AG04450 (cell line): ENCODE measurements around the gene RBBP4. TPM values are rescaled to one million over a fixed set of nuclear protein-coding genes. Genes with fewer than 3 reads are reported as not detected.
"Not testable (repeated sequence)": the region's sequence is repeated elsewhere in the genome, so short reads cannot be mapped to it uniquely, and the experiment has no call there.

Source experiments
- CTCF ChIA-PET: fragments of 300-600, 350-600 bp; formaldehyde crosslinking; extraction: SDS; loops from one replicate; lab custom pipeline; 2022; ENCODE audit warnings: antibody characterized with exemption, inconsistent platforms; lab: Charles Lee
- POLR2A ChIA-PET: fragments of 350-600 bp; formaldehyde crosslinking; extraction: SDS; loops from one replicate; lab custom pipeline; 2021; ENCODE audit warnings: antibody characterized with exemption, inconsistent platforms; lab: Yijun Ruan, JAX
- DNase-seq: peaks from one replicate; pipeline ENCODE4 v3.0.0-alpha.2; 2011; ENCODE audit warnings: low read depth, low spot score
- H3K27ac ChIP-seq: one replicate; pipeline ENCODE4 v1.5.1; 2012; ENCODE audit warnings: low read depth, low read length, control low read depth
- H3K27me3 ChIP-seq: one replicate; pipeline ENCODE4 v1.6.0; 2012; ENCODE audit warnings: low read length; ENCODE audit not compliant: control insufficient read depth, insufficient read depth
- H3K4me3 ChIP-seq: 2 replicates; pipeline ENCODE4 v1.5.1; 2011; ENCODE audit warnings: mild to moderate bottlenecking, low read depth, low read length, control low read depth
- H3K9me3 ChIP-seq: 2 replicates; pipeline ENCODE4 v1.5.1; 2012; ENCODE audit warnings: low read length; ENCODE audit not compliant: control insufficient read depth, insufficient read depth
- CTCF ChIP-seq: IDR thresholded peaks from 2 replicates; pipeline ENCODE4 v1.5.1; 2011; ENCODE audit warnings: low read depth, low read length, control low read depth, inconsistent platforms
- polyA plus RNA-seq: library from polyadenylated mRNA; depleted of rRNA; stranded (reverse); fragments of >200 nt; gene quantifications from 2 replicates; pipeline ENCODE4 v1.2.3, GENCODE V29; 2011

RBBP4 gene
- polyA plus RNA-seq, 1 experiment = 154 TPM

DNA sequence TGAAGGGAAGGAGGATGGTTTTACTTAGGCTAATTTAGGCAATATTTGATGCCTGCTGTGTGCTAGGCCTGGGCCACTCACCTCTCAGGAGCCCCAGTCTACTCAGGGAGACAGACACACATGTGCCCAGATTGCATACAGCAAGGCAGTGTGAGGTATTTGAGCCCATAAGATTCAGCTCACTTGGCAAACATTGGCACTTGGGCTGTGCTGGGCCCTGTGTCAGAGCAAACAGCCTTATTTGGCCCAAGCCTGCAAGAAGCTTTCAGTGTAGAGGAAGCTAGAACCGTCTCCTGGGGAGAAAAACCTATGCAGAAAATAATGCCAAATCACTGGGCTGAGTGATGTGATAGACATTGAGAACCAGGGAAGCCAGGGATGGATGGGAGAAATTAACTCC lies 55.5 kb downstream of the RBBP4 start:
- TF ChIP-seq CTCF = no peak
- H3K27ac ChIP-seq = peak overlapping the region; percentile 52
- peaks cover 4% of the 10 kb centered on the region for H3K9me3 ChIP-seq
- CTCF ChIA-PET = interaction anchor here (0.6 to 2.8 kb wide), 2 partner anchors 28 to 67 kb away, joined by 4 to 23 read pairs; no protein-coding TSS in a partner anchor
- no peaks in the 10 kb centered on the region for H3K27me3 ChIP-seq
- no peak for DNase-seq
- POLR2A ChIA-PET = no interaction called here
- H3K4me3 ChIP-seq = no peak overlapping the region

DNA sequence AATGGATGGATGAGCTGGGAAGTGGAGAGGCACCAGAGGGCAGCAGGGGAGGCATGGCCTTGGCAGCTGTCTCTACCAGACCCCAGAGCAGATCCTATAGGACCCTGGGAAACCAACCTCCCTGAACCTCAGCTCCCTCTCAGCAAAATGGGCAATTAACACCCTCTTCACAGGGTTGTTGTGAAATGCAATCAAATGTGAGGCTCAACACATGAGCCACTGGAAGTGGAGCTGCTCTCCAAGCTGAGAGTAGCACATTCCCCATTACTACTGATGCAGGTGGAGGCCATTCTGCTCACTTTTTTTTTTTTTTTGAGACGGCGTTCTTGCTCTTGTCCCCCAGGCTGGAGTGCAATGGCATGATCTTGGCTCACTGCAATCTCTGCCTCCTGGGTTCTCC lies 58.1 kb downstream of the RBBP4 start:
- Histone ChIP-seq H3K4me3 (no peak overlapping the region), H3K27ac (no peak overlapping the region), H3K9me3 (peaks cover 4% of the 10 kb centered on the region), H3K27me3 (no peaks in the 10 kb centered on the region)
- TF ChIP-seq CTCF = no peak
- CTCF ChIA-PET = interaction anchor here (0.7 kb wide), 1 partner anchor 65 kb away, joined by 3 read pairs; no protein-coding TSS in a partner anchor
- POLR2A ChIA-PET = interaction anchor here (0.6 kb wide), 1 partner anchor 179 kb away, joined by 6 read pairs; no protein-coding TSS in a partner anchor
- no peak for DNase-seq

- H3K27me3 ChIP-seq = no peaks in the 10 kb centered on the region
- H3K27ac ChIP-seq = no peak overlapping the region
- no peak overlapping the region for H3K4me3 ChIP-seq
- ChIA-PET POLR2A (interaction anchor here (0.6 kb wide), 1 partner anchor 179 kb away, joined by 6 read pairs; no protein-coding TSS in a partner anchor), CTCF (interaction anchor here (0.7 kb wide), 1 partner anchor 65 kb away, joined by 3 read pairs; no protein-coding TSS in a partner anchor)
- H3K9me3 ChIP-seq = peaks cover 4% of the 10 kb centered on the region
- TF ChIP-seq CTCF = no peak
- no peak for DNase-seq
These were observed 58.5 kb downstream of the RBBP4 start for GRCh38 chr1:32709476-32709875.

- H3K27me3 ChIP-seq, H3K9me3 ChIP-seq, DNase-seq, H3K27ac ChIP-seq, H3K4me3 ChIP-seq, POLR2A ChIA-PET: not testable (repeated sequence)
- CTCF ChIA-PET = interaction anchor here (0.7 to 4.7 kb wide), 15 partner anchors 8 to 421 kb away, joined by 3 to 133 read pairs (median 14); partner anchors contain the start of gene SYNC
These were observed 60.2 kb downstream of the RBBP4 start for GRCh38 chr1:32711221-32711620.

GRCh38 chr1:32713081-32713480 lies 62.1 kb downstream of the RBBP4 start:
- no peak for DNase-seq
- no peaks in the 10 kb centered on the region for H3K27me3 ChIP-seq
- no peak overlapping the region for H3K27ac ChIP-seq
- TF ChIP-seq CTCF = no peak
- CTCF ChIA-PET = interaction anchor here (0.6 to 4.7 kb wide), 30 partner anchors 9 to 464 kb away, joined by 3 to 133 read pairs (median 6); partner anchors contain the start of gene SYNC
- POLR2A ChIA-PET = interaction anchor here (0.6 to 2.3 kb wide), 4 partner anchors 10 to 68 kb away, joined by 3 to 13 read pairs (median 7); partner anchors contain the start of gene SYNC
- no peak overlapping the region for H3K4me3 ChIP-seq
- no peaks in the 10 kb centered on the region; the same call in 1 of the 2 replicates for H3K9me3 ChIP-seq
